DMS 273 (cell line): ENCODE measurements around the gene EDAR.
A peak's percentile ranks its signal among the peaks of the same experiment; 100 is the strongest.

ENCODE experiments used
- DNase-seq: peaks from one replicate; lab custom pipeline; 2025; ENCODE audit not compliant: unreplicated experiment; lab: John Stamatoyannopoulos, UW

The EDAR gene

DNA sequence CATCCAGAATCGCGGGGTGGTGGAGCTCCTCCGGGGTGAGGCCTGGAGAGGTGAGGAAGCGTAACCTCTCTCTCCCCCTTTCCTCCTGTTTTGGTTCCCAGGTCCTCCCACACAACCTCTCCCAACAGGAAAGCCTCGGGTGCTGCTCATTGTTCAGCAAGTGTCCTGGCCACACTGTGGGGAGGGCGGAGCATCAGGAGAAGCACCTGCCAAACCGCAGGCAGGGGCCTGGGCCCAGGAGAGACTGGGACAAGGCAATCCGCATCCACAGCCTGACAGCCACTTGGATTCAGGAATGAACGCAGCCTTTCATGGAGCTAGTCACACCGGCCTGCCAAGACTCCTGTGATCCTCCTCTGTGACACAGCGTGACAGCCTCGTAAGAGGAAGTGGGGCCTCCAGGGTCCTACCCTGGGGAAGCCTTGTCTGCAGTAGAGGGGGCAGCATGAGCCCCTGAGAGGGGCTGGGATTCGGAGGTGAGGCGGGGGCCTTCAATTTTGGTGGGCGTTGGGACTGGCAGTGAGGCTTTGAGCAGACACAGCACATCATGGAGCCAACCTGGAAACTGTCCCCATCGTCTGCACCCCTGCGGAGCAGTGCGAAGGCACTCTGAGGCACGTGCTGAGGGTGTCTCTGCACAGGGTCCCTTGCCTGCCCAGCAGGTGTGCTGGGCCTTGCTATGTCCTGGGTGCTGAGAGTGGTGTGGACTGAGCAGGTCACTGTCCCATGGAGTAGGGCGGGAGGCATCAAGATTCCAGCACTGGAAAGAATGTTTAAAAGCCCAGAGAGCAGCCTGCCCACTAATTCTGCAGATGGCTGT lies 62.2 kb downstream of the EDAR start:
- DNase-seq, result no peak

DNA sequence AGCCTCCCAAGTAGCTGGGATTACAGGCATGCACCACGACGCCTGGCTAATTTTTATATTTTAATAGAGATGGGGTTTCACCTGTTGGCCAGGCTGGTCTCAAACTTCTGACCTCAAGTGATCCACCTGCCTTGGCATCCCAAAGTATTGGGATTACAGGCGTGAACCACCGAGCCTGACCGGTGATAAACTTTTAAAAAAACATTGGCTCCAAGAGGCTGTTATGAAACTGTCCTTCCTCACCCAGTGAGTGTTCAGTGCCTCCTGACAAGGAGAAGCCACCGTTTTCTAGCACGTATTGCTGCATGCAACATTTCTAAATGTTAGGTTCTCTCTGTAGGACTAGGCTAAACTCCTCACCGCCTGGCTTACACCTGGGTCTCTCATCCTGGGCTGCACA lies 63.3 kb downstream of the EDAR start:
- no peak for DNase-seq

DNA sequence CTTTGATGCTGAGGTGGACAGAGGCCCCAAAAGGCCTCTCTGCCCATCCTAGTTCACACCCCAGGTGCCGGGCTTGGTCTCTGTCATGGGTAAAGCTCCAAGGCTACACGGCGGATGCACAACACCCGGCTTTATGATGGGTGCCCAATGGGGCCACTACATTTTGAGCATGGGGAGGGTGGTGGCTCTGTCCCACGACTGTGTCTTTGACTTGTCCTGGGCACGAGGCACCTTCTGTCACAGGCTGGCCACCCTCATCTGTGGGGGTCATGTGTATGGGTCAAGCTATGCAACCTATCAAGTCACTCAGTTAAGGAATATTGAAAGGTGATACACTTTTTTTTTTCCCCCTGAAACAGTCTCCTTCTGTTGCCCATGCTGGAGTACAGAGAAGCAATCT lies 63.7 kb downstream of the EDAR start:
- DNase-seq, result no peak

DNA sequence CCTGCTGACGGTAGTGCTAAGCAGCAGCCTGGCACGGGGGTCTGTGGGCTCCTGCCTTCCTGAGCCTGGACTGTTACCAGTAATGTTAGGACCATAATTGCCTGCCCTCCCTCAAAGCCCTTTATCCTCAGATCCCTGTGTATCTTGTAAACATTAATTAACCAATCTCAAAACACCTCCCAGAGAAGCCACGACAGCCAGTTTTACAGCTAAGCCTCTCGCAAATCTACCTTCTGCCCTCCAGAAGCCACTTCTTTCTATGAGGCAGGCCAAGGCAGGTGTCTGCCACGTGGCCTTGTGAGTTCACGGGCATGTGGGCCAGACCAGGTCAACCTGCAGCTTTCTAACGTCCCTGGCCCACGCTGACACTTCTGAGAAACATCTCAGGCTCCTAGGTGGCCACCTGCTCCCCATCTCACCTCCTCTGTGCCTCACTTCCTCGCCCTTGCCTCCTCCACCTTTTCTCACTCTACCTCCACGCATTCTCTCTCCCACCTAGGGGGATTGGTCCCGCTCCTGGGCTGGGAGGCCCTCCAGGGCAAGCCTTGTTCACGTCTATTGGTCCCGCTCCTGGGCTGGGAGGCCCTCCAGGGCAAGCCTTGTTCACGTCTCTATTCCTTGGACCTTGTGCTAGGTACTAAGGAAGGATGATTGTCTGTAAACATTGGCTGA lies 64.3 kb downstream of the EDAR start:
- DNase-seq, result no peak

DNA sequence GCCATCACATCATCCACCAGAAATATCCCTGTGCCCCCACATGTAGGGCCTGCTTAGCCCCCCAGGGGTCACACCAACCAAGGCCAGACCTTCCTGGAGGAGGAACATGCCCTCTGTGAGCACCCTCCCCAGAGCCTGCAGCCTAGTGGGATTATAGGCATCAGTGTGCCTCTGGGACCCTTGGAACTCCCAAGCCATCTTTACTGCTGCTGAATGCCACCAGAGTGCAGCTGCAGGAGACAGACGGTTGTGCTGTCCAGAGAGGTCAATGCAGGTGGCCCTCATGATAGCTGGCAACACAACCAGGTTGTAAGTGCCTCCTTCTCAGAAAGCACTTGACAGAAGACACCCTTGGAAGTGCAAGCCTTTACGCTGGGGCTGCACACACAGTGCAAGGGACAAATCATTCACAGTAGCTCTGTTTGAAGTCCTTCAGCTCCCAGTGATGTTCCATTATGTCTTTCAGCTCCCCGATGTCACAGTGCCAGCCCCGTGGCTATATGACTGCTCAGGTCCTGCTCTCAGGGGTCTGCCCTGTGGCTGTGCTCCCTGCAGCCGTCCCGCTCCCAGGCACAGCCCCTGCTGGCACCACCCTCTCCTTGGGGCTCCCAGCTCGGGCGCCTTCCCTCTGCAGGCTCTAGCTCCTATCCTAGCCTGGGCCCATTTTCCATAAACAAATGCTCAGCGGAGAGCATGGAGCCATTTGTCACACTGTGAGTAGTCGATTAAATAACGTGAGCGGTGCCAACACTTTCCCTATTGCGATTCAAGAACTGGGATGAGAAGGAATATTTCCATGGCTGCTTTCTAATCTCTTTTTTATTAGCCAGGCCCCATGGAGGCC lies 65.1 kb downstream of the EDAR start:
- no peak for DNase-seq

DNA sequence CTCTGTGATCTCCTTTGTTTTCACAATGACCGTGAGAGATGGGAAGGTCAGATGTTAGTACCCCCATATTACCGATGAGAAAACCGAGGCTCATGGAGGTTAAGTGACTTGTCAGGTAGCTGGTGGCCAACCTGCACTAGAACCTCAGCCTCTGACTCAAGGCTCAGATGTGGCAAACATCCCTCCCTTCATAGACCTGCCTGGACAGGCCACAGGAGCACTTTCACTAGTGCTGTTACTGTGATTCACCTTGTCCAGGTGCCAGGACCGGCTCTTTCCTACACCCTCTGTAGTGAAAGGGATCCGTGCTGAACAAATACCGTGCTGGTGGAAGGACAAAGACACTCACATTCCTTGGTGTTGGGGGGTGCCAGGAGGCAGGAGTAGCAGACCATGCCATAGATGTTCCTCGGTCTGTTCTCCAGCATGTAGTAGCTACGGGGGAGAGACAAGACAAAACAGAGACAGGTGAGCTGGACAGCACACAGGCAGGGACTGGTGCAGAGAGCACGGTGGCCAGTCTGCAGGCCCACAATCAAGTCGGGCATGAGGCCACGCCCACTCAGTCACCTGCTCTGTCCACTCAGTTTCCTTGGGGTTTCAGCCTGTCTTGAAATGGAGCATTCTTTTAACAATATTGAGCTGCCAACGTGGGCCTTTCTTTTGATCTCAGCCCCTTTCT lies 65.9 kb downstream of the EDAR start:
- DNase-seq, result no peak

DNA sequence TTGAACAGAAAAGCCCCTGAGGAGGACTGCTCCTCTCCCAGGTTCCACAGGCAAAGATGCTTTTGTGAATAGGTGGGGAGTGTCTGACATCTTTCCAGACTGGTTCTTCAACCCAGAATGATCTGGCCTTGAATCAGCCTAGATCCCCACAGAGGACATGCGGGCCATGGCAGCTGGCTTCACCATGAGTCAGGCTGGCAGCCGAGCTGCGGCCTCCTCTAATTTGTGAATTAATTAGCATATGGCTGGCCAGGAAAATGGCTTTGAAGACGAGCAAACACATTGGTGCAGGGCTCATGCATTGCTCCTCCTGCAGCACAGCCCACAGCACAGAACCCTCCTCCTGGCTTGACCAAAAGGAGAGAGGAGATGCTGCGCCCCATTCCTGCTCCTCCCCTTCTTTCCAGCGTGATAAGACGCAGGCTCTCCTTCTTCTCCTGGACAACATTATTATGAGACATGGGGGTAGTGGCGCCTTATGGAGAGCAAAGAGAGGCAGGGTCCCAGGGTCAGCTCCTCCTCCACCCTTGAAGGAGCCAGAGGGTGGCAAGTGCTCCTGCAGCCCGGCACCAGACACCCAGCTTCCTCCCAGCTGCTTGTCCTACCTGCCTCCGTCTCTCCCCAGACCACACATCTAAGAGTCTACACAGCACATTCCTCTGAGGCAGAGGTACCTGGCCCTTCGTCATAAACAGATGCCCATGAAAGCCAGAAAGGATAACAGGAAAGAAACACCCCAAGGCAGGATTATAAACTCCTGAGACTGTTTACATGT lies 66.7 kb downstream of the EDAR start:
- peak; percentile 90 for DNase-seq

DNA sequence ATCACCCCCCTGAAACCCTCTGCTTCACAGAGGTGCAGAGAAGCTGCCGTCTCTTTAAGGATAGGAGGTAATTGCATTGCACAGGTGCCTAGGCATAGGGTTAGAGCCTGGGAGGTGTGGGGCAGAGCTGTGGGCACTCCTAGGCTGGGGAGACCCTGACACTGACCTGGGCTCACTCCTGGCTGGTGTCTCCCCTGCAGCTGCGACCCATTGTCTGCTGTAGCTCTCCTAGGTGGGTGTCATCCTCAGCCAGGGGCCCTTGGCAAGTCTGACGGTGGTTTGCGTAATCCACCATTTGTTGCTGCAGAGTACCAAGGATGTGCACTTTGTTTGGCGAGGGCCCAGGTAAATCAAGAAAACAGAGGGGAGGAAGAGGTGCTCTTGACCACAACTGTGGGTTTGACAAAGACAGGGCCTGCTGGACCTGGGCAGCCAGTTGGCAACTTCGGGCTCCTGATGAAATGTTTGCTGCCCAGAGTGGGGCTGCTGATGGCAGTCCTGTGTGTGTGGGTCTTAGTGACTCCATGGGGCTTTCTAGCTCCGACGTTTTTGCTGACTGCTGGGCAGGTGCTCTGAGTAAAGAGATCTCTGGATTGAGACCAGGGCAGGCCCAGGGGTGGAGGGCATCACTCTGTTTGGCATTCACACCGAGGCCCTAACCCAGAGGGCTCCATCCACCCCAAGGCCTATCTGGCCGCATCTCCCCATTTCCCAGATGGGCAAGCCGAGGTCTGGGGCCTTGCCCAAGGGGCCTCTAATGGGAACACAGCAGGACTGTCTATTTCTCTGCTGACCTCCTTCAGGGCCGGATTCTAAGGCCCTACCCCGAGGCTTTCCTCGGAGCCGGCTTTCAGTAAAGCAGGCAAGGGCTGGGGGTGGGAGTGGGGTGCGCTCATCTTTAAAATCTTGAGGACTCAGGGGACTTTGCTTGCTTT lies 67.7 kb downstream of the EDAR start:
- no peak for DNase-seq

DNA sequence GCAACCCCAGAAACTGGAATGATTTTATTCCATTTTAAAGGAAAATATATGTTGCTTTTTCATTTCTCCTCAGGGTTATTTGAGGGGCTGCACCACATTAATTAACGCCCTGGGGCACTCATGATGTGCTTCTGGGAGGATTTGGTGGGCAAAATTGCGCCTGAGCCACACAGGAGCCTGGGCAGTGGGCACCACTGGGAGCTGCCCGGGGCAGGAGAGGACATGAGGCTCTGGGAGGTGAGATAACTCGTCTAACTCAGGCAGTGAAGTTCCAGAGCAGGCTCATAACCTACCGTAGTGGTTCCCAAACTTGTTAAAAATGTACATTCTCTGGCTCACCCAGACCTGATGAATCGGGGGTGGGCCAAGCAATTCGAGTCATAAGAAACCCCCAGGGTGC lies 68.3 kb downstream of the EDAR start:
- no peak for DNase-seq

DNA sequence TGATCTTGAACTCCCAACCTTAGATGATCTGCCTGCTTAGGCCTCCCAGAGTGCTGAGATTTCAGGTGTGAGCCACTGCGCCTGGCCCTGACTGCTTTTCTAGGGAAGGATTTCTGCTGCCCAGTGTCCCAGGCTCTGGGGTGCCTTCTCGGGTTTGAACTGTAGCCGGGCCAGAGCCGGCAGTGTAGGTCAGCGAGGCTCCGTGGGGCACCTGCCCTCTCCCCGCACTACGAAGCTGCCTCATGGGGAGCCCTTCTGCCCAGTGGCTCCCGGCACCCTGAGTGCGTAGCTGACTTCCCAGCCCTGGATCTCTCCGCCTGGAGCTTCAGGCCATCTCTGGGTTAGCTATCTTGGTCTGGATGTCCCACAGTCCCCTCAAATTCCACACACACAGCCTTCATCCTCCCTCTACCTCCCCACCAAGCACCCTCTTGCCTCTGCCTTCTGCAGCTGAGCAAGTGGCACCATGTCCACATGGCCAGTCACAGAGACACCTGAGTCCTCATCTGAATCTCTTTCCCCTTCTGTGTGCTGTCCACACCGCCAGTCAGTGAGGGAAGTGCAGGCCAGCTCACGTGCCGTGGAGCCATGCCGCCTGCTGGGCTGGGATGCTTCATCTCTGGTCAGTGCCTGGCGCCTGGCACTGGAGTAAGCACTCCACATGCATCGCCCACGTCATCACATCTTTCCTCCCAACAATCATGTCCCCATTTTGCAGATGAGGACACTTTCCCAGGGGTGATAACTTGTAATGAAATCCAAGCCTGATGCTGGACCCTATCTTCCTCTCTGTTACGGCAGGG lies 69.2 kb downstream of the EDAR start:
- DNase-seq, result no peak

DNA sequence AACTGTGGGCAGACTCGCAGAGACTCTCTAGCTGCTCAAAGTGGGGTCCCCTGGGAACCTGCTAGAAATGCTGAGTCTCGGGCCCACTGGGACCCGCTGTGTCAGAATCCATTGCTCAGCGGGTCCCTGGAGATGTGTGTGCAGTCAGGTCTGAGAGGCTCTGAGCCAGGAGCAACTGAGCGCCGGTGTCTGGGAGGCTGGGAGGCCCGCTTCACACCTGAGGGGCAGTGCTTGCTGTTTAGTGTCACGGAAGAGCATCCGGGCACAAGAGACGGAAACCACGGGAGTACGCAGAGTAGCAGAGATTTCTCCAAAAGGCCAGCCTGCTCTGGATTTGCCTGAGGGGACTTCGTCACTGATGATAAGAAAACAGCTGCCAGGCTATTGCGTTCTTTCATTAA lies 70.1 kb downstream of the EDAR start:
- DNase-seq, result no peak

DNA sequence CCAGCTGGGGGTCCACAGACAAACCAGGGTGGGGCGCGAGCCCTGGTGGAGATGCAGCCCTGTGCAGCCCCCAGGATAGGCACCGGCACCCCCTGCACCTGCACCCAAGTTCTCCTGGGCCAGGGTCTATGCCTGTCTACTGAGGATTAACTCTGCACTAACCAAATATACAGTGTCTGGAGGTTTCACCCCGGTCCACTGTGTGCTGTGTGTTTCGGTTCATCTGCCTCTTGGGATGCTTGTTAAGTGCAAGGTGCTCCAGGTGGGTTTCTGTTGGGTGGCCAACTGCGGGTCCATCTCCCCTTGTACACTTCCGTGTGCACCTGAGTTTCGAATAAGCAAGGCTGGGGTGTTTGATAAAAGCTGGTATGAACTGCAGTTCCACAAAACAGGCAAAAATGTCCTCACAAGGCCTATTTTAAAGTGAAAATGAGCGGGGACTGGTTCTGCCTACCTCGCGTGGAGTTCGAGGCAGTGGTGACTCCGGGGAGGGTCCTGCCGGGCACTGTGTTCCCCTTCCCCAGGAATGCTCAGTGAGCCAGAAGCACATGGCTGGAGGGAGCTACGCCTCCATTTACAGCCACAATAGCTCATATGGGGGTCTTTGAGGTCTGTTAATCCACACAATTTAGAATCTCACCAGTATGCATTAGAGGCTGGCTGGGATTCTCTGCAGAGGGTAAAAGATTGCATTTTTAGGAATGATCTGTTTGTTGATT lies 70.7 kb downstream of the EDAR start:
- DNase-seq, result no peak

DNA sequence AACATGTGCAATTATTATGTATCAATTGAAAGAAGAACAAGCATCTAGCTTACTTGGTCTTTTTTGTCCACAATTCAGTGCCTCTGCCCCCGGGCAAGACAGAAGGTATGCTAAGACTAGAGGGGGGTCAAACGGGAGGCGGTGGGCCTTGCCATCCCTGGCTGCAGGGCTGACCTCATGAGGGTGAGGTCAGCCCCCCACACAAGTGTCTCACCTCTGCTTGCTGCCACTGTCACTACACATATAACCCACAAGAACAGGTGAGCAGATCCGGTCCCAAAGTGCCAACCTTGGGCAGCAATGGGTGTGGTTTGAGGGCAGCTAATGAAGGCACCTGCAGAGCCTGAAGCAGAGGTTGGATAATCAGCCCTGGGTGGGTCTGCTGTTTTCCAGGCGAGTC lies 71.5 kb downstream of the EDAR start:
- DNase-seq, result no peak

DNA sequence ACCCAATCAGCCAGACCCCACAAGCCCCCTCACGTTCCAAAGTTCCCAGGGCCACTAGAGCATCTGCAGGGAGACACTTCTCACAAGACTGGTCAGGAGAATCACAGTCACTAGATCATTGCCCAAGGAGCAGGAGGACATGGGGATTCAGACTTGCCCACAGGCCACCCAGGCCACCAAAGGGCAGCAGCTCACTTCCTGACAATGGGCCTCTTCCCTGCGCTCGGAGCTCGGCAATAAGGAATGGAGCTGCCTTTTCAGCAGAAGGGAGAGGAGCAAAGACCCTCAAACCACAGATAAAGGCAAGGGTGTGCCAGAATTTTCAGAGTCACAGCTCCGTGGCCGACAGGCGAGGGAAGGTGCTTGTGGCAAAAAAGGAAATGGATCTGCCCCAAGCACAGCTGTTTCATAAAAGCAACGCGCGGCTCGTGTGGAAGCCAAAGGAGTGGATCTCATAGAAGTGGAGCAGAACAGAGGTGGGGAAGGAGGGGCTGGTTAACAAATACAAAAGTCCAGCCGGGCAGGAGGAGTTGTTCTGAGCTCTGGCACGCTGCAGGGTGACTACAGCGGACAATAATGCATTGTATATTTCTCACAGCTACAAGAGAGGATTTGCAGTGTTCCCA lies 72.1 kb downstream of the EDAR start:
- DNase-seq, result no peak

DNA sequence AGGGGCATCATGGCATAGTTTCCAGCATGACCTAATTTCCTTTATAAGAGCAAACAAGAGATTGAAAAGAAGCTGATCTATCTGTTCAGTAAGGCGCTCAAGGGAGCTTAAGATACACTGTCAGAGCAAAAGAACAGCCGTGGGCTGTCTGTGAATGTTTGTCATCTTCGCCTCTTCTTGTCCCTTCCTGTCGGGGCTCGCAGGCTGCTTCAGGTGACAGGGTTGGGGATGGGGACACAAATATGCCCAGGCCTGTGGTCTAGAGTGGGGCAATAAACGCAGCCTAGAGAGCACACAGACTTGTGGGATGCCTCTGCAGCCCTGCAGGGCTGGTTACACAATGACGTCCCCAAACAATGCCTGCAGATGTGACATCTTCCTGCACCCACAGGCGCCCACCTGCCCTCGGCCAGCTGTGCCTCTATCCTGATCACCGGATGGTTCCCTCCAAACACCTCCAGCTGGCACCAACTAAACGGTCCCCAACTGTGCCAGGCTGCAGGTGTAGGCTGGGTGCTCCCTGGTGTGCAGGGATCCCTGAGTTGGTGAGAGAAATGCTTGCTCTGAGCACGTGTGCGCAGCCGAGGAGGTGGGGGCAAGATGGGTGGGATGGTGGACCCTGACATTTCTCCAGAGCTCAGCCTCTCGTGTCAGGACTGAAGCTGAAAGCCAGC lies 72.8 kb downstream of the EDAR start:
- DNase-seq, result no peak

DNA sequence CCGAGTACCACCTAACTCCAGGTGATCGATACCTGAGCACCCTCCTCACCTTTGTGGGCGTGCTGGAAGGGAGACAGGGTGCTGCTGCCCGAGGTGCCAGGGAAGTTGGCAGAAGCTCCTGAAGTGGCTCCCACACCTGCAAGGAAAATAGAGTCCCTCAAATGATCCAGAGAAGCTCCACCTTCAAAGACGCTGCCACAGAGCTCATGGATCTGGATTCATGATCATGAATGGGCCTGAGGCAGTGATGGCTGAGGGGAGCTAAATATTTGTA lies 76.5 kb downstream of the EDAR start:
- no peak for DNase-seq
